Coronary artery (tissue), 2 donors: ENCODE results near the gene PRDM8.

ENCODE experiments used
- DNase-seq: peaks from one replicate; pipeline ENCODE4 v3.0.0-alpha.2; 2017; ENCODE audit warnings: low spot score
- H3K27ac ChIP-seq, 2 donors: fragments of 200-600 bp; sonication (generic); one replicate each; pipeline ENCODE4 v1.5.1; 2016 to 2019
- H3K4me3 ChIP-seq: fragments of 200-600 bp; sonication (generic); 2 replicates; pipeline ENCODE4 v1.5.1; 2016; ENCODE audit warnings: mild to moderate bottlenecking, moderate library complexity
- CTCF ChIP-seq: fragments of 200-600 bp; sonication (generic); IDR thresholded peaks from one replicate; pipeline ENCODE4 v1.5.1; 2019; ENCODE audit warnings: antibody characterized with exemption

PRDM8 gene

GRCh38 chr4:80215449-80216052 lies 18.2 kb downstream of the PRDM8 start:
- Histone ChIP-seq H3K27ac (no peak overlapping the region), H3K4me3 (no peak overlapping the region)
- no peak for DNase-seq
- TF ChIP-seq CTCF = peak; percentile 56

GRCh38 chr4:80216100-80216761 lies 18.9 kb downstream of the PRDM8 start:
- TF ChIP-seq CTCF = no peak
- no peak overlapping the region for H3K4me3 ChIP-seq
- H3K27ac ChIP-seq = no peak overlapping the region
- DNase-seq = no peak

- no peak for TF ChIP-seq CTCF
- Histone ChIP-seq H3K27ac (no peak overlapping the region), H3K4me3 (no peak overlapping the region)
- no peak for DNase-seq
Measured at GRCh38 chr4:80219301-80220025, 22.2 kb downstream of the PRDM8 start.

- DNase-seq = no peak
- no peak overlapping the region for H3K27ac ChIP-seq
- H3K4me3 ChIP-seq = no peak overlapping the region
- TF ChIP-seq CTCF = no peak
Measured at GRCh38 chr4:80220711-80221110, 23.4 kb downstream of the PRDM8 start.

- no peak for DNase-seq
- TF ChIP-seq CTCF = no peak
- H3K4me3 ChIP-seq = no peak overlapping the region
- H3K27ac ChIP-seq = no peak overlapping the region
Measured at GRCh38 chr4:80221161-80221560, 23.9 kb downstream of the PRDM8 start.

GRCh38 chr4:80225595-80225994 lies 28.3 kb downstream of the PRDM8 start:
- no peak for TF ChIP-seq CTCF
- Histone ChIP-seq H3K4me3 (no peak overlapping the region), H3K27ac (no peak overlapping the region)
- no peak for DNase-seq
